Cardiac fibroblast (primary cell): Measurements from ENCODE around the gene SPTBN2.
"Not testable (repeated sequence)": the region's sequence is repeated elsewhere in the genome, so short reads cannot be mapped to it uniquely, and the experiment has no call there.

Experiments used
- DNase-seq, 2 donors: peaks; one replicate each; pipeline versions ENCODE4 v3.0.0 to v3.0.0-alpha.2; 2010; ENCODE audit warnings: low read depth in 2 of 2
- H3K4me3 ChIP-seq, 2 donors: replicated peaks in 1 of 2; 1 replicate in 1 of 2; 2 replicates in 1 of 2; pipeline ENCODE4 v1.5.1; 2011; ENCODE audit warnings: low read depth in 2 of 2, low read length in 2 of 2, mild to moderate bottlenecking in 2 of 2, moderate library complexity in 1 of 2
- TF ChIP-seq, protein P1 (sequence below): IDR thresholded peaks from one replicate; pipeline ENCODE4 v1.5.1; 2011; ENCODE audit warnings: low read depth, mild to moderate bottlenecking, low read length, inconsistent platforms

SPTBN2 gene

GRCh38 chr11:66725647-66726046, 3.4 kb downstream of the SPTBN2 start:
- TF ChIP-seq, protein P1, sequence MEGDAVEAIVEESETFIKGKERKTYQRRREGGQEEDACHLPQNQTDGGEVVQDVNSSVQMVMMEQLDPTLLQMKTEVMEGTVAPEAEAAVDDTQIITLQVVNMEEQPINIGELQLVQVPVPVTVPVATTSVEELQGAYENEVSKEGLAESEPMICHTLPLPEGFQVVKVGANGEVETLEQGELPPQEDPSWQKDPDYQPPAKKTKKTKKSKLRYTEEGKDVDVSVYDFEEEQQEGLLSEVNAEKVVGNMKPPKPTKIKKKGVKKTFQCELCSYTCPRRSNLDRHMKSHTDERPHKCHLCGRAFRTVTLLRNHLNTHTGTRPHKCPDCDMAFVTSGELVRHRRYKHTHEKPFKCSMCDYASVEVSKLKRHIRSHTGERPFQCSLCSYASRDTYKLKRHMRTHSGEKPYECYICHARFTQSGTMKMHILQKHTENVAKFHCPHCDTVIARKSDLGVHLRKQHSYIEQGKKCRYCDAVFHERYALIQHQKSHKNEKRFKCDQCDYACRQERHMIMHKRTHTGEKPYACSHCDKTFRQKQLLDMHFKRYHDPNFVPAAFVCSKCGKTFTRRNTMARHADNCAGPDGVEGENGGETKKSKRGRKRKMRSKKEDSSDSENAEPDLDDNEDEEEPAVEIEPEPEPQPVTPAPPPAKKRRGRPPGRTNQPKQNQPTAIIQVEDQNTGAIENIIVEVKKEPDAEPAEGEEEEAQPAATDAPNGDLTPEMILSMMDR = no peak
- DNase-seq = peak in 1 of 2 donors; percentile 10
- no peak overlapping the region for H3K4me3 ChIP-seq

- DNase-seq = no peak
- no peak overlapping the region for H3K4me3 ChIP-seq
- TF ChIP-seq, protein P1 = no peak
These were observed 3.9 kb downstream of the SPTBN2 start for GRCh38 chr11:66725114-66725513.

- not testable (repeated sequence) for H3K4me3 ChIP-seq, DNase-seq
These were observed 4.8 kb downstream of the SPTBN2 start for GRCh38 chr11:66724167-66724566.

- TF ChIP-seq, protein P1 = no peak
- no peak for DNase-seq
These were observed 5.3 kb downstream of the SPTBN2 start for GRCh38 chr11:66723693-66724092.

GRCh38 chr11:66722745-66723651, 6.0 kb downstream of the SPTBN2 start:
- no peak for DNase-seq
- TF ChIP-seq, protein P1 = no peak
- H3K4me3 ChIP-seq = no peak overlapping the region

More at GRCh38 chr11:66723693-66724092, 5.3 kb downstream of the SPTBN2 start:
- H3K4me3 ChIP-seq = no peak overlapping the region

GRCh38 chr11:66721939-66722338, 7.1 kb downstream of the SPTBN2 start:
- DNase-seq = no peak
- H3K4me3 ChIP-seq = no peak overlapping the region
- TF ChIP-seq, protein P1 = no peak

- DNase-seq = no peak
- no peak overlapping the region for H3K4me3 ChIP-seq
- TF ChIP-seq, protein P1 = no peak
These were observed 8.0 kb downstream of the SPTBN2 start for GRCh38 chr11:66720899-66721470.
